Endothelial cell of umbilical vein (primary cell): ENCODE data around the gene TPH2. TPM values are rescaled to one million over a fixed set of nuclear protein-coding genes. Genes with fewer than 3 reads are reported as not detected.

Source experiments
- BruUV-seq: library from RNA; stranded (reverse); fragments of 400-500 nt; replicated peaks from 2 replicates; lab custom pipeline; 2021; lab: Mats Ljungman, UMichigan
- CTCF ChIA-PET: fragments of 300-600, 350-600 bp; sonication (Branson Sonifier 250); formaldehyde crosslinking; loops from one replicate; lab custom pipeline; 2021; ENCODE audit warnings: antibody characterized with exemption, inconsistent platforms; lab: Charles Lee
- POLR2A ChIA-PET: fragments of 300-600, 350-600 bp; sonication (Branson Sonifier 250); formaldehyde crosslinking; loops from one replicate; lab custom pipeline; 2021; ENCODE audit warnings: antibody characterized with exemption, inconsistent platforms; lab: Charles Lee
- DNase-seq: peaks from one replicate; pipeline ENCODE4 v3.0.0-alpha.2; 2011; ENCODE audit warnings: low read depth, low spot score
- FAIRE-seq: peaks from 2 replicates; lab custom pipeline; 2011; peaks lifted over from hg19 to GRCh38; lab: Jason Lieb, UNC
- H2AFZ ChIP-seq: 2 replicates; pipeline ENCODE4 v1.6.0; 2012; ENCODE audit warnings: low read depth, low read length, control low read depth, inconsistent platforms
- H3K27ac ChIP-seq: 2 replicates; pipeline ENCODE4 v1.5.1; 2011; ENCODE audit warnings: low read depth, mild to moderate bottlenecking, control low read depth, low read length, moderate library complexity; ENCODE audit not compliant: insufficient read depth
- H3K27me3 ChIP-seq, 2 experiments: 2 replicates each; pipeline versions ENCODE4 v1.6.0 to v1.6.1; 2011; ENCODE audit warnings: low read length in 2 of 2, mixed read lengths in 1 of 2; ENCODE audit not compliant: control insufficient read depth in 2 of 2, insufficient read depth in 2 of 2
- H3K36me3 ChIP-seq, 2 experiments: 2 replicates in 1 of 2; 3 replicates in 1 of 2; pipeline ENCODE4 v1.5.1; 2011; ENCODE audit warnings: low read length in 2 of 2, mild to moderate bottlenecking in 1 of 2, moderate library complexity in 1 of 2; ENCODE audit not compliant: control insufficient read depth in 2 of 2, insufficient read depth in 2 of 2; ENCODE audit errors: extremely low read depth in 1 of 2
- H3K4me1 ChIP-seq: 3 replicates; pipeline ENCODE4 v1.5.1; 2011; ENCODE audit warnings: mild to moderate bottlenecking, low read length; ENCODE audit not compliant: control insufficient read depth, insufficient read depth; ENCODE audit errors: extremely low read depth
- H3K4me2 ChIP-seq: 2 replicates; pipeline ENCODE4 v1.6.1; 2011; ENCODE audit warnings: low read length, control low read depth, mixed read lengths; ENCODE audit not compliant: insufficient read depth
- H3K4me3 ChIP-seq, 3 experiments: fragments of 200-600 bp in 1 of 3; sonication (generic), shearing (Covaris generic) in 1 of 3; replicated peaks in 1 of 3; 2 replicates each; pipeline ENCODE4 v1.5.1; 2011 to 2016; ENCODE audit warnings: control low read depth in 3 of 3, low read length in 3 of 3, mild to moderate bottlenecking in 2 of 3, inconsistent platforms in 1 of 3, low read depth in 1 of 3, moderate library complexity in 1 of 3; ENCODE audit not compliant: insufficient read depth in 1 of 3
- H3K79me2 ChIP-seq: 2 replicates; pipeline ENCODE4 v1.6.0; 2012; ENCODE audit warnings: low read length, inconsistent platforms; ENCODE audit not compliant: control insufficient read depth, insufficient read depth
- H3K9ac ChIP-seq: replicated peaks from 2 replicates; pipeline ENCODE3; 2011; ENCODE audit warnings: low read length, control low read depth; ENCODE audit not compliant: insufficient read depth; ENCODE audit errors: extremely low read depth
- H3K9me1 ChIP-seq: replicated peaks from 3 replicates; pipeline ENCODE4 v1.6.0; 2011; ENCODE audit warnings: mild to moderate bottlenecking, low read length; ENCODE audit not compliant: control insufficient read depth, insufficient read depth; ENCODE audit errors: extremely low read depth
- H3K9me3 ChIP-seq: replicated peaks from 2 replicates; pipeline ENCODE4 v1.5.1; 2012; ENCODE audit warnings: low read length, inconsistent platforms; ENCODE audit not compliant: control insufficient read depth, insufficient read depth
- H4K20me1 ChIP-seq: replicated peaks from 2 replicates; pipeline ENCODE3; 2011; ENCODE audit warnings: mild to moderate bottlenecking, low read length; ENCODE audit not compliant: control insufficient read depth, insufficient read depth; ENCODE audit errors: extremely low read depth
- EZH2 ChIP-seq: IDR thresholded peaks from 2 replicates; pipeline ENCODE4 v1.6.1; 2012; ENCODE audit warnings: borderline replicate concordance, low read depth, mild to moderate bottlenecking, moderate library complexity, low read length, inconsistent platforms; ENCODE audit not compliant: severe bottlenecking
- FOS ChIP-seq: IDR thresholded peaks from 2 replicates; pipeline ENCODE4 v1.6.1; 2011; ENCODE audit warnings: mild to moderate bottlenecking, low read length, moderate library complexity, borderline replicate concordance; ENCODE audit not compliant: insufficient read depth
- GATA2 ChIP-seq: IDR thresholded peaks from 2 replicates; pipeline ENCODE4 v1.7.0; 2011; ENCODE audit warnings: low read depth, mild to moderate bottlenecking, moderate library complexity, mixed read lengths, low read length; ENCODE audit not compliant: insufficient read length, insufficient read depth
- JUN ChIP-seq: IDR thresholded peaks from 2 replicates; pipeline ENCODE4 v1.6.1; 2011; ENCODE audit warnings: borderline replicate concordance, low read depth; ENCODE audit not compliant: insufficient read length, insufficient read depth
- MYC ChIP-seq: IDR thresholded peaks from one replicate; pipeline ENCODE4 v1.6.1; 2011; ENCODE audit warnings: mild to moderate bottlenecking, low read depth, low read length
- POLR2A ChIP-seq: IDR thresholded peaks from 2 replicates; pipeline ENCODE4 v1.6.1; 2012; ENCODE audit warnings: low read depth, mild to moderate bottlenecking, control low read depth, low read length
- POLR2AphosphoS5 ChIP-seq: IDR thresholded peaks from 2 replicates; pipeline ENCODE4 v1.6.1; 2012; ENCODE audit warnings: low read depth, mild to moderate bottlenecking, control low read depth, low read length, moderate library complexity; ENCODE audit not compliant: insufficient read depth
- dilution Hi-C: fragments of 300-500 bp; cut with MboI; formaldehyde crosslinking; loops from one replicate; pipeline ENCODE4 v1.15.0; 2019; ENCODE audit warnings: low sequenced_read_pairs; ENCODE audit not compliant: extremely low pct_ligation_motif_present
- intact Hi-C: fragments of 100-400 bp; cut with micrococcal nuclease; formaldehyde crosslinking; loops from one replicate; pipeline ENCODE4 v1.10.0; 2022
- polyA plus RNA-seq, 4 experiments: library from polyadenylated mRNA; depleted of rRNA in 3 of 4; stranded (reverse) in 3 of 4; unstranded in 1 of 4; fragments of >200 nt; gene quantifications; 2 replicates each; pipeline versions ENCODE4 v1.2.1 to v1.2.3, GENCODE V29; 2011 to 2012; ENCODE audit warnings: missing spikeins in 1 of 4
- total RNA-seq: library from RNA; stranded (reverse); gene quantifications from 2 replicates; pipeline ENCODE4 v1.2.3, GENCODE V29; 2021
- TF ChIP-seq, protein P1 (sequence below): IDR thresholded peaks from 2 replicates; pipeline ENCODE4 v1.6.1; 2011; ENCODE audit not compliant: insufficient read depth, insufficient read length
- TF ChIP-seq, protein P2 (sequence below), 2 donors: IDR thresholded peaks; 1 replicate in 1 of 2; 2 replicates in 1 of 2; pipeline ENCODE4 v1.5.1; 2011; ENCODE audit warnings: low read length in 2 of 2, mild to moderate bottlenecking in 2 of 2, moderate library complexity in 2 of 2, control low read depth in 1 of 2, inconsistent platforms in 1 of 2, low read depth in 1 of 2; ENCODE audit not compliant: insufficient read depth in 1 of 2; ENCODE audit errors: extremely low read depth in 1 of 2

TPH2 gene
- total and polyA plus RNA-seq, 2 donors (not counting 3 experiments of a cell fraction or from before 2014, with no cell fraction given): not detected

DNA sequence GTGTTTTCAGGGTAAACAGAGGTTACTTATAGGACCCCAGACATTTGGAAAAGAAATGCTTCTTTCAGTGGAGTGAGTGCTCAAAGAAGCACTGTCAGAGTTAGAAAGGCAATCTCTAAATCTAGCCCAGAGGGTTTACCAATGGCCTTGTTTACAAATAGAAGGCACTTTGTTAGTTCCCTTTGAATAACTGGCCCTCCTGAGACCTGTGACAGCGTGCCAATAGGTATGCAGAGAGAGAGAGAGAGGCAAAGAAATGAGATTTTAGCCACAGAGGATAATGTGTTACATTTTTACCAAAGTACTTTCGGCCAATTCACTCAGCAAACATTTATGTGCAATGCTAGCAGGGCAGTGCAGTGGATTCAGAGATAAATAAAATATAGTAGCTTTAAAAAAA, 41.9 kb downstream of the TPH2 start:
- dilution Hi-C loops: no loop called here
- ChIA-PET CTCF (interaction anchor here (1.3 kb wide), 1 partner anchor 36 kb away, joined by 3 read pairs; no protein-coding TSS in a partner anchor), POLR2A (no interaction called here)
- Histone ChIP-seq H3K79me2 (no peaks in the 10 kb centered on the region), H4K20me1 (no peaks in the 10 kb centered on the region), H2AFZ (no peak overlapping the region), H3K36me3 (no peaks in the 10 kb centered on the region), H3K9ac (no peak overlapping the region), H3K4me3 (no peak overlapping the region), H3K4me1 (no peaks in the 10 kb centered on the region), H3K27me3 (no peaks in the 10 kb centered on the region), H3K9me3 (no peaks in the 10 kb centered on the region), H3K4me2 (no peak overlapping the region), H3K9me1 (no peaks in the 10 kb centered on the region), H3K27ac (no peak overlapping the region)
- DNase-seq (no peak), FAIRE-seq (no peak)
- TF ChIP-seq, protein P1, sequence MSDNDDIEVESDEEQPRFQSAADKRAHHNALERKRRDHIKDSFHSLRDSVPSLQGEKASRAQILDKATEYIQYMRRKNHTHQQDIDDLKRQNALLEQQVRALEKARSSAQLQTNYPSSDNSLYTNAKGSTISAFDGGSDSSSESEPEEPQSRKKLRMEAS: no peak
- TF ChIP-seq EZH2 (no peak), JUN (no peak), MYC (no peak), POLR2A (no peak), GATA2 (no peak), FOS (no peak), POLR2AphosphoS5 (no peak)
- TF ChIP-seq, protein P2, sequence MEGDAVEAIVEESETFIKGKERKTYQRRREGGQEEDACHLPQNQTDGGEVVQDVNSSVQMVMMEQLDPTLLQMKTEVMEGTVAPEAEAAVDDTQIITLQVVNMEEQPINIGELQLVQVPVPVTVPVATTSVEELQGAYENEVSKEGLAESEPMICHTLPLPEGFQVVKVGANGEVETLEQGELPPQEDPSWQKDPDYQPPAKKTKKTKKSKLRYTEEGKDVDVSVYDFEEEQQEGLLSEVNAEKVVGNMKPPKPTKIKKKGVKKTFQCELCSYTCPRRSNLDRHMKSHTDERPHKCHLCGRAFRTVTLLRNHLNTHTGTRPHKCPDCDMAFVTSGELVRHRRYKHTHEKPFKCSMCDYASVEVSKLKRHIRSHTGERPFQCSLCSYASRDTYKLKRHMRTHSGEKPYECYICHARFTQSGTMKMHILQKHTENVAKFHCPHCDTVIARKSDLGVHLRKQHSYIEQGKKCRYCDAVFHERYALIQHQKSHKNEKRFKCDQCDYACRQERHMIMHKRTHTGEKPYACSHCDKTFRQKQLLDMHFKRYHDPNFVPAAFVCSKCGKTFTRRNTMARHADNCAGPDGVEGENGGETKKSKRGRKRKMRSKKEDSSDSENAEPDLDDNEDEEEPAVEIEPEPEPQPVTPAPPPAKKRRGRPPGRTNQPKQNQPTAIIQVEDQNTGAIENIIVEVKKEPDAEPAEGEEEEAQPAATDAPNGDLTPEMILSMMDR (IDR thresholded peaks at IDR 0.05; ENCODE audit: extremely low read depth in 1 of 2, insufficient read depth in 1 of 2, low read depth in 1 of 2, low read length in 2 of 2): no peak
- intact Hi-C loops: no loop called here
- BruUV-seq: no TSS peak
